Inferior parietal cortex (tissue), 1 donor: ENCODE results near the gene PDZRN3.

Experiments used
- DNase-seq: peaks from one replicate; pipeline ENCODE4 v3.0.0-alpha.2; 2016; ENCODE audit errors: extremely low spot score

Gene PDZRN3

GRCh38 chr3:73623346-73623745, 1.4 kb downstream of the PDZRN3 start:
- DNase-seq, result no peak

GRCh38 chr3:73622091-73622805, 2.5 kb downstream of the PDZRN3 start:
- no peak for DNase-seq

GRCh38 chr3:73621388-73621787, 3.4 kb downstream of the PDZRN3 start:
- no peak for DNase-seq

- no peak for DNase-seq
These were observed 6.3 kb downstream of the PDZRN3 start for GRCh38 chr3:73618461-73618860.

GRCh38 chr3:73616056-73616455, 8.7 kb downstream of the PDZRN3 start:
- no peak for DNase-seq

GRCh38 chr3:73614419-73614818, 10.3 kb downstream of the PDZRN3 start:
- no peak for DNase-seq

GRCh38 chr3:73611176-73611575, 13.6 kb downstream of the PDZRN3 start:
- no peak for DNase-seq

- no peak for DNase-seq
These were observed 14.2 kb downstream of the PDZRN3 start for GRCh38 chr3:73610493-73610892.

GRCh38 chr3:73609655-73610054, 15.1 kb downstream of the PDZRN3 start:
- no peak for DNase-seq

GRCh38 chr3:73609315-73609641, 15.5 kb downstream of the PDZRN3 start:
- no peak for DNase-seq

- no peak for DNase-seq
These were observed 16.1 kb downstream of the PDZRN3 start for GRCh38 chr3:73608456-73609314.

- DNase-seq, result no peak
These were observed 18.9 kb downstream of the PDZRN3 start for GRCh38 chr3:73605861-73606260.

- DNase-seq, result no peak
These were observed 19.3 kb downstream of the PDZRN3 start for GRCh38 chr3:73605412-73605811.

GRCh38 chr3:73604451-73604850, 20.3 kb downstream of the PDZRN3 start:
- no peak for DNase-seq

GRCh38 chr3:73603762-73604171, 21.0 kb downstream of the PDZRN3 start:
- no peak for DNase-seq

GRCh38 chr3:73602170-73602569, 22.6 kb downstream of the PDZRN3 start:
- DNase-seq, result no peak

GRCh38 chr3:73601481-73601880, 23.3 kb downstream of the PDZRN3 start:
- no peak for DNase-seq

- DNase-seq, result no peak
These were observed 23.7 kb downstream of the PDZRN3 start for GRCh38 chr3:73601011-73601410.

- peak; percentile 43 for DNase-seq
These were observed 24.3 kb downstream of the PDZRN3 start for GRCh38 chr3:73600293-73600938.

- DNase-seq, result no peak
These were observed 25.1 kb downstream of the PDZRN3 start for GRCh38 chr3:73599605-73600004.

- DNase-seq, result no peak
These were observed 27.3 kb downstream of the PDZRN3 start for GRCh38 chr3:73597476-73597875.
